ENCODE measurements around the gene NOTCH1. TPM values are rescaled to one million over a fixed set of nuclear protein-coding genes. Genes with fewer than 3 reads are reported as not detected.

Gene NOTCH1
- total and polyA plus RNA-seq, 11 donors: 8.0 to 47.3 (median 20.3) TPM

DNA sequence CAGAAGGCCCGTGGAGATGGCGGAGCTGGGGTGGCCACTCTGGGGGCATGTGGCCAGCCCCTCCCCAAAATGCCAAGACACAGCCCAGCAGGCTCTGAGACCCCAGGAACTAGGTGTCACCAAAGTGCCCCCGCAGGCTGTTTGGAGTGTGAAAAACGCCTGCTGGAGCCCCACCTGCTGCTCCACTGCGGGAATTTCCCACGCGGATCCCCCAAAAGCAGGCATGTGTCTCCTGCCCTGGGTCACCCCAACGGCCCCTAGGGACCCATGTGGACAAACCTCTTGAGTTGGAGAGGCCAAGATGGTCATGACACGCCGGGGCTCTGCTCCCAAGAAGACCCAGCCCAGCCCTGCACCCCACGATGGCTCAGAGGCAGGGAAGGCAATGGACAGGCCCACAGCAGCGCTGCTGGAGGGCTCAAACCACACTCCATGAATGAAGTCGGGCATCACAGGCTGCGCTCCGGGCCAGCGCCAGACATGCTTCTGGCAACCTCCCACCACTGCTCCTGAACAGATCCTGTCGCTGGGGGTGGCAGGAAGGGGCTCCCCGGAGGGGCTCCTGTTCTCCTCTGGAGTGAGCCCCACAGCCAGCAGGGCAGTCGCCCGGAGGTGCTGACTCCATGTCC, 15.3 kb downstream of the NOTCH1 start:
- intact Hi-C loops (cut with DNase I): loop anchor here in 1 of 10 donors (5.0 kb wide), 1 partner anchor 38 kb away; no protein-coding TSS in a partner anchor
- Histone ChIP-seq H3K9me3 (no peaks in the 10 kb centered on the region), H3K27ac (peak overlapping the region in 11 of 12 donors; percentile 8 to 78 (median 74)), H3K36me3 (peaks cover 0 to 18% (median 5%) of the 10 kb centered on the region in 9 donors), H3K27me3 (no peaks in the 10 kb centered on the region), H3K4me1 (peaks cover 39 to 94% (median 87%) of the 10 kb centered on the region in 12 donors), H3K4me3 (peak overlapping the region in 6 of 12 donors; percentile 3 to 26 (median 10))
- DNase-seq (no peak), ATAC-seq (no peak)
- WGBS, 4 donors: 41 to 52% (median 45%) methylated on average over 11 to 20 of the region's 20 CpGs
- TF ChIP-seq, protein P1, sequence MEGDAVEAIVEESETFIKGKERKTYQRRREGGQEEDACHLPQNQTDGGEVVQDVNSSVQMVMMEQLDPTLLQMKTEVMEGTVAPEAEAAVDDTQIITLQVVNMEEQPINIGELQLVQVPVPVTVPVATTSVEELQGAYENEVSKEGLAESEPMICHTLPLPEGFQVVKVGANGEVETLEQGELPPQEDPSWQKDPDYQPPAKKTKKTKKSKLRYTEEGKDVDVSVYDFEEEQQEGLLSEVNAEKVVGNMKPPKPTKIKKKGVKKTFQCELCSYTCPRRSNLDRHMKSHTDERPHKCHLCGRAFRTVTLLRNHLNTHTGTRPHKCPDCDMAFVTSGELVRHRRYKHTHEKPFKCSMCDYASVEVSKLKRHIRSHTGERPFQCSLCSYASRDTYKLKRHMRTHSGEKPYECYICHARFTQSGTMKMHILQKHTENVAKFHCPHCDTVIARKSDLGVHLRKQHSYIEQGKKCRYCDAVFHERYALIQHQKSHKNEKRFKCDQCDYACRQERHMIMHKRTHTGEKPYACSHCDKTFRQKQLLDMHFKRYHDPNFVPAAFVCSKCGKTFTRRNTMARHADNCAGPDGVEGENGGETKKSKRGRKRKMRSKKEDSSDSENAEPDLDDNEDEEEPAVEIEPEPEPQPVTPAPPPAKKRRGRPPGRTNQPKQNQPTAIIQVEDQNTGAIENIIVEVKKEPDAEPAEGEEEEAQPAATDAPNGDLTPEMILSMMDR (IDR thresholded peaks at IDR 0.05): peak in 1 of 12 donors; percentile 4
- TF ChIP-seq POLR2A (IDR thresholded peaks at IDR 0.05): no peak

DNA sequence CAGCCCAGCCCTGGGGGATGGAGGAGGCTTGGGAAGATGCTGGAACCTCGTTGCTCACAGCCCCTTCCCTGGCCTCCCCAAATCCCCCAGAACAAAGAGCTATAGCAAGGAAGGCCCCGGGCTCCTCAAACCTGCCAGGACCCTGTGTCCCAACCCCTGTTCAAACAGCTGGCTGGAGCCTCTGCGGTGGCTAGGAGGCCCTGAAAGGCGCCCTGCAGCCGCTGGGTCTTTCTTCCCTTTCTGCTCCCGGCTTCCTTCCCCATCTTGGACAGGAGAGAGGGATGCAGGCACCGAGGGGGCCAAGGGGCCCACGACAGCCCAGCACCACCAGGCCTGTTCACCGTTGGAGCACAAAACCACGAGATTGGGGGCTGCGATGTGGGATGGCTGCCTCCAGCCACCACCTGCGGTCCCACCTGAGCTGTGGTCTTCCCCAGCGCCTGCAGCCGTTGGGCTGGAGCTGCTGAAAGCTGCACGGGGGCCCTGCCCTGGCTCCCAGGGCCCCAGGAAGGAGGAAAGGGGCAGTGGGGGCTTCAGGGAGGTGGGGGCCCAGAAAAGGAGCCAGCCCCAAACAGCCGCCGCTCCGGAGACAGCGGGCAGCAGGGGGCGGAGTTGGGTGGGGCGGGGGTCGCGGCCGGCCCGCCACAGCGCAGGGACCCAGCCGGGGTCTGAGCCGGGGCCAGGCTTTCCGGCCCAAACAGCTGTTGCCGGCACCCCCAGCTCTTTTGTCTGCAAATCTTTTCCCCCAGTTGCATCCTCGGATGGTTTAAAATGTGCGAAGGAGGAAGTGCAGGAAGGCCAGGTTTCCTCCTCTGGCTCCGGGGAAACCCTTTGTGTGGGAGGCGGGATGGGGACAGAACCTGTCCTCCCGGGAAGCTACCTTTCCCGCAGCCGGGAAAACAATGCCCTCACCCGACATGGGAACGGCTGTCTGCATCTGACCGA, 16.1 kb downstream of the NOTCH1 start:
- no peaks in the 10 kb centered on the region for H3K27me3 ChIP-seq
- H3K4me3 ChIP-seq: peak overlapping the region in 7 of 12 donors; percentile 12 to 28 (median 22)
- ATAC-seq (peak in 2 of 4 donors; percentile 18 to 38), DNase-seq (peak in 3 of 5 donors; percentile 61 to 68 (median 66))
- peaks cover 0 to 18% (median 5%) of the 10 kb centered on the region in 9 donors for H3K36me3 ChIP-seq
- intact Hi-C loops (cut with DNase I): loop anchor here in 1 of 10 donors (5.0 kb wide), 1 partner anchor 37 kb away; no protein-coding TSS in a partner anchor
- TF ChIP-seq, protein P1 (IDR thresholded peaks at IDR 0.05): peak in 2 of 12 donors; percentile 15 to 21
- TF ChIP-seq POLR2A (IDR thresholded peaks at IDR 0.05): no peak
- no peaks in the 10 kb centered on the region for H3K9me3 ChIP-seq
- WGBS, 4 donors: 45 to 52% (median 51%) methylated on average over 34 to 40 of the region's 40 CpGs
- peaks cover 35 to 96% (median 87%) of the 10 kb centered on the region in 12 donors for H3K4me1 ChIP-seq
- H3K27ac ChIP-seq: peak overlapping the region; percentile 40 to 80 (median 70)

GRCh38 chr9:136528716-136529341, 17.0 kb downstream of the NOTCH1 start:
- no peaks in the 10 kb centered on the region for H3K9me3 ChIP-seq
- intact Hi-C loops (cut with DNase I): no loop called here
- peaks cover 0 to 13% (median 3%) of the 10 kb centered on the region in 9 donors for H3K36me3 ChIP-seq
- TF ChIP-seq, protein P1 (IDR thresholded peaks at IDR 0.05): no peak
- TF ChIP-seq POLR2A (IDR thresholded peaks at IDR 0.05): no peak
- peaks cover 32 to 95% (median 81%) of the 10 kb centered on the region in 12 donors for H3K4me1 ChIP-seq
- WGBS, 4 donors: 81 to 84% (median 82%) methylated on average over 5 to 12 of the region's 12 CpGs
- ATAC-seq (no peak), DNase-seq (no peak)
- peak overlapping the region in 1 of 12 donors; percentile 28 for H3K4me3 ChIP-seq
- peak overlapping the region; percentile 40 to 80 (median 70) for H3K27ac ChIP-seq
- H3K27me3 ChIP-seq: no peaks in the 10 kb centered on the region
